ENCODE measurements around the gene DCAF4.

DNA sequence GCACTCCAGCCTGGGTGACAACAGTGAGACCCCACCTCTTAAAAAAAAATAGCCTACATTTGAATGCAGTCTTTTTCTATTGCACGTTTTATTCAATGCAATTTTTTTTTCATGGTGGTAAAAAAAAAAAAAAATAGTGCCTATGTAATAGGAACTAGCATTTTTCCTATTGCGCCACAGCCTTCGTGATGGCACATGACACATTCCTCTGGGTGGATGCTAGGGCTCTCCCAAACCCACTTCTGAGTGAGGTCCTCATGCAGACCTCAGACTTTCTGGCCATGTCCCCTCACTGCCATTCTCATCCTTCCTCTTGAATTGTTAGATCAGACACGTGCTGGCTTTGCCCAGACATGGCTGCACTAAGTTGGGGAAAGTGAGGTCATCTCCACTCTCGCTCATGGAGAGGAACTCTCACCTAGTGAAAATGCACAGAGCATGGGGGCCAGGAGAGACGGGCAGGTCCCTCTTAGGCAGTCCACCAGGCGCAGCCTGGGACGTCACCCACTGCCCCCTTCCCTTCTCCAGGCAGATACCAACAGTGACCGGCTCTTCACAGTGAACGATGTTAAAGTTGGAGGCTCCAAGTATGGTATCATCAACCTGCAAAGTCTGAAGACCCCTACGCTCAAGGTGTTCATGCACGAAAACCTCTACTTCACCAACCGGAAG lies 19.2 kb downstream of the DCAF4 start:
- TF ChIP-seq, protein P1, sequence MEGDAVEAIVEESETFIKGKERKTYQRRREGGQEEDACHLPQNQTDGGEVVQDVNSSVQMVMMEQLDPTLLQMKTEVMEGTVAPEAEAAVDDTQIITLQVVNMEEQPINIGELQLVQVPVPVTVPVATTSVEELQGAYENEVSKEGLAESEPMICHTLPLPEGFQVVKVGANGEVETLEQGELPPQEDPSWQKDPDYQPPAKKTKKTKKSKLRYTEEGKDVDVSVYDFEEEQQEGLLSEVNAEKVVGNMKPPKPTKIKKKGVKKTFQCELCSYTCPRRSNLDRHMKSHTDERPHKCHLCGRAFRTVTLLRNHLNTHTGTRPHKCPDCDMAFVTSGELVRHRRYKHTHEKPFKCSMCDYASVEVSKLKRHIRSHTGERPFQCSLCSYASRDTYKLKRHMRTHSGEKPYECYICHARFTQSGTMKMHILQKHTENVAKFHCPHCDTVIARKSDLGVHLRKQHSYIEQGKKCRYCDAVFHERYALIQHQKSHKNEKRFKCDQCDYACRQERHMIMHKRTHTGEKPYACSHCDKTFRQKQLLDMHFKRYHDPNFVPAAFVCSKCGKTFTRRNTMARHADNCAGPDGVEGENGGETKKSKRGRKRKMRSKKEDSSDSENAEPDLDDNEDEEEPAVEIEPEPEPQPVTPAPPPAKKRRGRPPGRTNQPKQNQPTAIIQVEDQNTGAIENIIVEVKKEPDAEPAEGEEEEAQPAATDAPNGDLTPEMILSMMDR (IDR thresholded peaks at IDR 0.05) = no peak
- no peak for TF ChIP-seq POLR2A (IDR thresholded peaks at IDR 0.05)

All from esophagus squamous epithelium (tissue), 4 donors.